Stimulated activated naive CD8-positive, alpha-beta T cell treated with anti-CD3 and anti-CD28 coated beads, Interleukin-15, Interleukin-2, amounts not matched to agents 100 ng/mL and 50 ng/mL, for 24 hours (primary cell): Measurements from ENCODE around the gene TMEM167B.
"Not testable (repeated sequence)": the region's sequence is repeated elsewhere in the genome, so short reads cannot be mapped to it uniquely, and the experiment has no call there.

Experiments
- H3K27ac Mint-ChIP-seq: one replicate; pipeline ENCODE4 v1.8.0; 2021; ENCODE audit warnings: mild to moderate bottlenecking, mixed read lengths
- H3K27me3 Mint-ChIP-seq: one replicate; pipeline ENCODE4 v1.8.0; 2021; ENCODE audit warnings: mixed read lengths
- H3K36me3 Mint-ChIP-seq: one replicate; pipeline ENCODE4 v1.8.0; 2021; ENCODE audit warnings: low read depth, mixed read lengths
- H3K4me1 Mint-ChIP-seq: one replicate; pipeline ENCODE4 v1.8.0; 2021; ENCODE audit warnings: low read depth, mixed read lengths
- H3K4me3 Mint-ChIP-seq: one replicate; pipeline ENCODE4 v1.8.0; 2021; ENCODE audit warnings: mild to moderate bottlenecking, mixed read lengths
- H3K9me3 Mint-ChIP-seq: one replicate; pipeline ENCODE4 v1.8.0; 2021; ENCODE audit warnings: mixed read lengths

Gene TMEM167B

GRCh38 chr1:109090196-109091077, at the start of gene TMEM167B:
TMEM167B (plus strand) TSS chr1:109090764; CDS start chr1:109090873, 109 bp downstream.
- Mint-ChIP-seq H3K9me3 (no peaks in the 10 kb centered on the region), H3K4me1 (peaks cover 30% of the 10 kb centered on the region), H3K4me3 (peak within 1 kb of the TSS; percentile 96), H3K27ac (peak within 1 kb of the TSS; percentile 94), H3K27me3 (no peaks in the 10 kb centered on the region), H3K36me3 (peaks cover 30% of the 10 kb centered on the region)

DNA sequence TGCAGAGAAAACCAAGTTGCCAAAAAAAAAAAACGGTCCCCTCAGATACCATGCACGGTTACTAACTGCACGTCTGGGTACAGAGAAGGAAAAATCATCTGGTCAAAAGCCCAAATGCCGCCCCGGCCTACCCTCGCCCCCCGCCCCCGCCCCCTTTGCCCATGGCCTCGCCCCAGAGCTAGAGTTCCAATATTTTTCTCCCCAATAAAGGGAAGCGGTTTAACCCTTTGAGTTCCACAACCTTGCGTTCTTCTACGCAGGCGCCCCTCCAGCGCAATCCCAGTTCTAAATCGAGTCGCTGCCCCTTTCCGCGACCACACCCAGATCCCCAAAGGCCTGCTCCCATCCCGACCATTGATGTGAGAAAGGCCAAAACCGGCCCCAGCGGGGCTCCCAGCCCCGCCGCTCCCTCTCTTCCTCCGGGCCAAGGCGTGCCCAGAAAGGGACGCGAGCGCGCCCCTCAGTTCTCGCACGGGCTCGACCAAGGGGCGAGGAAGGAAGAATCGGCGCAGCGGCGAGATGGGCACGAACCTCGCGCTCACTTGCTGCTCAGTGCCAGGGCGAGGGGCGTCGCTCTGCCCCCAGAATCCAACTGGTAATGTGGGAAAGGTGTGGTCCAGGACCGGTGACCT, 49.5 kb upstream of the TMEM167B start:
- no peaks in the 10 kb centered on the region for H3K36me3 Mint-ChIP-seq
- H3K27me3 Mint-ChIP-seq, result peaks cover 3% of the 10 kb centered on the region
- peak overlapping the region; percentile 76 for H3K27ac Mint-ChIP-seq
- no peaks in the 10 kb centered on the region for H3K9me3 Mint-ChIP-seq
- H3K4me3 Mint-ChIP-seq, result peak overlapping the region; percentile 87
- H3K4me1 Mint-ChIP-seq, result peaks cover 16% of the 10 kb centered on the region

GRCh38 chr1:109041621-109042468, 48.7 kb upstream of the TMEM167B start, which contains the start of gene WDR47:
WDR47 (minus strand) TSS chr1:109042102; CDS start chr1:109023512, 18,590 bp downstream.
- H3K4me3 Mint-ChIP-seq, result peak within 1 kb of the TSS; percentile 87
- H3K27ac Mint-ChIP-seq, result peak within 1 kb of the TSS; percentile 76
- peaks cover 16% of the 10 kb centered on the region for H3K4me1 Mint-ChIP-seq
- H3K27me3 Mint-ChIP-seq, result peaks cover 3% of the 10 kb centered on the region
- no peaks in the 10 kb centered on the region for H3K9me3 Mint-ChIP-seq
- H3K36me3 Mint-ChIP-seq, result no peaks in the 10 kb centered on the region

DNA sequence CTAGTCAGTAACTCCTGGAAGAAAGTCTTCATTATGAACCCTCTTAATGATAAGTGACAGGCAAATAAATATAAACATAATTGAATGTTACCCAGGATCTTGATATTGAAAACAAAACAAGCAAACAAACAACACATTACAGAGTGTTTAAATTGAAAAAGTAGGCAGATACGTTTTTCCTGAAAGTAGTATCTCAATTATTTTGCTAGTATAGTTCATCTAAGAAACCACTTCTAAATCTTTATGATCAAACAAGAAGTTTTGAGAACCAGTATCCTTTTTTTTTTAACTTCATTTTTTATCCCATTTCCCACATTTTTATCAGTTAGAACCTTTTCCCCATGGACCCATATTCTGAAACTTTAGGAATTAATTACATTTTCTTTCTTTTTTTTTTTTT, 45.0 kb upstream of the TMEM167B start:
- Mint-ChIP-seq H3K36me3 (no peaks in the 10 kb centered on the region), H3K27ac (no peak overlapping the region), H3K4me3 (no peak overlapping the region), H3K4me1 (peaks cover 9% of the 10 kb centered on the region), H3K27me3 (peaks cover 3% of the 10 kb centered on the region), H3K9me3 (no peaks in the 10 kb centered on the region)

GRCh38 chr1:109046671-109047070, 43.9 kb upstream of the TMEM167B start:
- Mint-ChIP-seq H3K9me3 (no peaks in the 10 kb centered on the region), H3K27ac (no peak overlapping the region), H3K4me3 (no peak overlapping the region), H3K4me1 (peaks cover 4% of the 10 kb centered on the region), H3K36me3 (no peaks in the 10 kb centered on the region), H3K27me3 (peaks cover 3% of the 10 kb centered on the region)

DNA sequence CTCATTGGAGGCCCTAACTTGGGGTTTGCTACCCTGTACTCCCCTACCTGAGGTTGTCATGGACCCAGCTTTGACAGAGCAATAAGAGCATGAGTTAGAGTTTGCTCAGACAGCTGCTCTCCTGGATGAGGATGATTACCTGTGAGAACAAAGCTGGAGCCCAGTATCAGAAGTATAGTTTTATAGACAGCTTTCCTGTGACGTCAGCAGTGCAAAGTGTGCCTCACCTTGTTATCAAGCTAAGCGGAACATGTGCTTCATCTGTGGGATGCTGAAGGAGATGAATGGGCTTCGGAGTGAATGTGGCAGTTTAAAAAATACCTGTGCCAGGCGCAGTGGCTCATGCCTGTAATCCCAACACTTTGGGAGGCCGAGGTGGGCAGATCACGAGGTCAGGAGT, 43.2 kb upstream of the TMEM167B start:
- H3K27ac Mint-ChIP-seq, result no peak overlapping the region
- no peaks in the 10 kb centered on the region for H3K36me3 Mint-ChIP-seq
- H3K9me3 Mint-ChIP-seq, result no peaks in the 10 kb centered on the region
- H3K4me1 Mint-ChIP-seq, result peaks cover 3% of the 10 kb centered on the region
- peaks cover 3% of the 10 kb centered on the region for H3K27me3 Mint-ChIP-seq
- H3K4me3 Mint-ChIP-seq, result no peak overlapping the region

DNA sequence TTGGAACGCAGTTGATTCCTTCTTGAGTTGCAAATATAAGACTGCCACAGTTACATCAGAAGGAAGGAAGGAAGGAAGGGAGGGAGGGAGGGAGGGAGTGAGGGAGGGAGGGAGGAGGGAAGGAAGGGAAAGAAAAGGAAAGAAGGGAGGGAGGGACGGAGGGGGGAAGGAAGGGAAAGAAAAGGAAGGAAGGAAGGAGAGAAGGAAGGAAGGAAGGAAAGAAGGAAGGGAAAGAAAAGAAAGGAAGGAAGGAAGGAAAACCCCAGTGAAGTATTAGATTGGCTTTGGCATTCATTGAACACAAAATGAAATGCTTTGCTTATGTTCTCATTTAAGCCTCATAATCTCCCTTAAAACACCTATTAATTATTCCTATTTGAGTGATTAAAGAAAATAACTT, 42.2 kb upstream of the TMEM167B start:
- H3K27me3 Mint-ChIP-seq, result peaks cover 3% of the 10 kb centered on the region
- no peak overlapping the region for H3K4me3 Mint-ChIP-seq
- H3K36me3 Mint-ChIP-seq, result no peaks in the 10 kb centered on the region
- H3K27ac Mint-ChIP-seq, result no peak overlapping the region
- H3K9me3 Mint-ChIP-seq, result no peaks in the 10 kb centered on the region
- no peaks in the 10 kb centered on the region for H3K4me1 Mint-ChIP-seq

GRCh38 chr1:109050228-109050995, 40.2 kb upstream of the TMEM167B start:
- Mint-ChIP-seq H3K9me3 (no peaks in the 10 kb centered on the region), H3K4me1 (no peaks in the 10 kb centered on the region), H3K27ac (no peak overlapping the region), H3K36me3 (no peaks in the 10 kb centered on the region), H3K4me3 (no peak overlapping the region), H3K27me3 (peaks cover 2% of the 10 kb centered on the region)

DNA sequence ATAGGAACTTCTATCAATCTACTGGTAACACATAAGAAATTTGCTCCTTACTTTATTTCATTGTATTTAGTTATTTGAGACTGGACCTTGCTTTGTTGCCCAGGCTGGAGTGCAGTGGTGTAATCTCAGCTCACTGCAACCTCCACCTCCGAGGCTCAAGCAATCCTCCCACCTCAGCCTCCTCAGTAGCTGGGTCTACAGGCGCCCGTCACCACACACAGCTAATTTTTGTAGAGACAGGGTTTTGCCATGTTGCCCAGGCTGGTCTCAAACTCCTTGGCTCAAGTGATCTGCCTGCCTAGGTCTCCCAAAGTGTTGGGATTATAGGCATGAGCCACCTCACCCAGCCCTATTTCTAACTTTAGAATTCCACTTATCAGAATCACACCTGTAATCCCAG, 38.4 kb upstream of the TMEM167B start:
- not testable (repeated sequence) for H3K4me3 Mint-ChIP-seq, H3K27ac Mint-ChIP-seq, H3K4me1 Mint-ChIP-seq, H3K9me3 Mint-ChIP-seq, H3K27me3 Mint-ChIP-seq, H3K36me3 Mint-ChIP-seq

DNA sequence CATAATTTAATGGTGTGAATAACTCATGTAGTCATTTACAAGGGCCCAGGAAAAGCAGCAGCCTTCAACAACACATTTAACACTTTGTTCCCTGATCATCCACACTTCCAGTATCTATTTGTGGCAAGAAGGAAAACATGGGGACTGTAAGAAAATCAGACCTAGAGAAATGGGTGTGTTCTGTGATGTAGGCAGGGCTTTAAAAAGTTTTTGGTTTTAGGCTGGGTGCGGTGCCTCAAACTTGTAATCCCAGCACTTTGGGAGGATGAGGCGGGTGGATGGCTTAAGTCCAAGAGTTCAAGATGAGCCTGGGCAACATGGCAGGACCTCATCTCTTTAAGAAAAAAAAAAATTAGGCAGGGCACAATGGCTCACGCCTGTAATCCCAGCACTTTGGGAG, 34.5 kb upstream of the TMEM167B start:
- H3K4me1 Mint-ChIP-seq, result no peaks in the 10 kb centered on the region

GRCh38 chr1:109059026-109059425, 31.5 kb upstream of the TMEM167B start:
- H3K9me3 Mint-ChIP-seq, result no peaks in the 10 kb centered on the region

More for the DNA sequence above, 34.5 kb upstream of the TMEM167B start:
- no peak overlapping the region for H3K4me3 Mint-ChIP-seq
- H3K9me3 Mint-ChIP-seq, result no peaks in the 10 kb centered on the region
- H3K36me3 Mint-ChIP-seq, result no peaks in the 10 kb centered on the region
- H3K27me3 Mint-ChIP-seq, result no peaks in the 10 kb centered on the region
- H3K27ac Mint-ChIP-seq, result no peak overlapping the region

GRCh38 chr1:109060707-109061106, 29.9 kb upstream of the TMEM167B start:
- Mint-ChIP-seq H3K4me3 (no peak overlapping the region), H3K4me1 (no peaks in the 10 kb centered on the region), H3K27ac (no peak overlapping the region), H3K9me3 (no peaks in the 10 kb centered on the region), H3K27me3 (no peaks in the 10 kb centered on the region), H3K36me3 (peaks cover 15% of the 10 kb centered on the region)

More at GRCh38 chr1:109059026-109059425, 31.5 kb upstream of the TMEM167B start:
- Mint-ChIP-seq H3K27me3 (no peaks in the 10 kb centered on the region), H3K4me3 (no peak overlapping the region), H3K27ac (no peak overlapping the region), H3K4me1 (no peaks in the 10 kb centered on the region), H3K36me3 (peaks cover under 1% of the 10 kb centered on the region)

- H3K4me1 Mint-ChIP-seq, result no peaks in the 10 kb centered on the region
- H3K27me3 Mint-ChIP-seq, result no peaks in the 10 kb centered on the region
- H3K27ac Mint-ChIP-seq, result no peak overlapping the region
- no peaks in the 10 kb centered on the region for H3K9me3 Mint-ChIP-seq
- H3K4me3 Mint-ChIP-seq, result no peak overlapping the region
- H3K36me3 Mint-ChIP-seq, result peaks cover 15% of the 10 kb centered on the region
These were observed 29.4 kb upstream of the TMEM167B start for GRCh38 chr1:109061183-109061582.

DNA sequence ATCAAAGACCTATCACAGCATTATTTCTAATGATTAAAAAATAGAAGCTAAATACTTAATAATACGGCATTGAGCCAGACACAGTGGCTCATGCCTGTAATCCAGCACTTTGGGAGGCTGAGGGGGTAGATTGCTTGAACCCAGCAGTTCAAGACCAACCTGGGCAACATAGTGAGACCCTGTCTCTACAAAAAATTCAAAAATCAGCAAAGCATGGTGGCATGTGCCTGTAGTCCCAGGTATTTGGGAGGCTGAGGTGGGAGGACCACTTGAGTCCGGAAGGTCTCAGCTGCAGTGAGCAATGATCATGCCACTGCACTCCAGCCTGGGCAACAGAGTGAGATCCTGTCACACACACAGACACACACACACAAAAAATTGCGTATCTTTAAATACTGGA, 25.4 kb upstream of the TMEM167B start:
- no peaks in the 10 kb centered on the region for H3K27me3 Mint-ChIP-seq
- H3K4me1 Mint-ChIP-seq, result no peaks in the 10 kb centered on the region
- no peaks in the 10 kb centered on the region for H3K9me3 Mint-ChIP-seq
- no peak overlapping the region for H3K27ac Mint-ChIP-seq
- H3K36me3 Mint-ChIP-seq, result peaks cover 25% of the 10 kb centered on the region
- H3K4me3 Mint-ChIP-seq, result no peak overlapping the region
